Measurements from ENCODE around the gene COL4A1.

COL4A1 gene

GRCh38 chr13:110136660-110137585 is 170.0 kb downstream of the COL4A1 start:
- peak in 2 of 3 donors; percentile 42 to 46 for DNase-seq
- 61% methylated on average over 9 of the region's 16 CpGs for WGBS (ENCODE audit: insufficient coverage)
- peaks cover 0 to 3% (median 0%) of the 10 kb centered on the region in 5 experiments for H3K27me3 ChIP-seq (replicated peaks in 2 of 5; ENCODE audit: control insufficient read depth in 4 of 5, insufficient read depth in 5 of 5, low read length in 4 of 5)
- no peaks in the 10 kb centered on the region for H3K9me3 ChIP-seq (ENCODE audit: control extremely low read depth in 1 of 5, control insufficient read depth in 4 of 5, insufficient read depth in 2 of 5, low read depth in 1 of 5, low read length in 4 of 5)
- POLR2A ChIA-PET = interaction anchor here (0.6 kb wide), 1 partner anchor 1162 kb away, joined by 3 read pairs; no protein-coding TSS in a partner anchor
- no peaks in the 10 kb centered on the region for H3K36me3 ChIP-seq (ENCODE audit: control insufficient read depth in 4 of 4, insufficient read depth in 4 of 4, low read length in 3 of 4)
- H3K4me3 ChIP-seq (ENCODE audit: control insufficient read depth in 1 of 7, extremely low read depth in 1 of 7, insufficient read depth in 4 of 7, low read depth in 2 of 7, low read length in 6 of 7) = peak overlapping the region in 5 of 7 experiments; percentile 59 to 87 (median 77)
- CTCF ChIA-PET = interaction anchor here (0.7 to 2.6 kb wide), 2 partner anchors 18 to 24 kb away, joined by 3 to 9 read pairs; no protein-coding TSS in a partner anchor
- H3K4me1 ChIP-seq (ENCODE audit: control extremely low read depth in 1 of 4, control insufficient read depth in 4 of 4, insufficient read depth in 4 of 4, low read length in 3 of 4) = peaks cover 11 to 24% (median 21%) of the 10 kb centered on the region in 4 experiments
- no peak overlapping the region for H3K27ac ChIP-seq (ENCODE audit: insufficient read depth in 1 of 2, low read depth in 1 of 2, low read length in 2 of 2, poor library complexity in 1 of 2, severe bottlenecking in 2 of 2)

DNA sequence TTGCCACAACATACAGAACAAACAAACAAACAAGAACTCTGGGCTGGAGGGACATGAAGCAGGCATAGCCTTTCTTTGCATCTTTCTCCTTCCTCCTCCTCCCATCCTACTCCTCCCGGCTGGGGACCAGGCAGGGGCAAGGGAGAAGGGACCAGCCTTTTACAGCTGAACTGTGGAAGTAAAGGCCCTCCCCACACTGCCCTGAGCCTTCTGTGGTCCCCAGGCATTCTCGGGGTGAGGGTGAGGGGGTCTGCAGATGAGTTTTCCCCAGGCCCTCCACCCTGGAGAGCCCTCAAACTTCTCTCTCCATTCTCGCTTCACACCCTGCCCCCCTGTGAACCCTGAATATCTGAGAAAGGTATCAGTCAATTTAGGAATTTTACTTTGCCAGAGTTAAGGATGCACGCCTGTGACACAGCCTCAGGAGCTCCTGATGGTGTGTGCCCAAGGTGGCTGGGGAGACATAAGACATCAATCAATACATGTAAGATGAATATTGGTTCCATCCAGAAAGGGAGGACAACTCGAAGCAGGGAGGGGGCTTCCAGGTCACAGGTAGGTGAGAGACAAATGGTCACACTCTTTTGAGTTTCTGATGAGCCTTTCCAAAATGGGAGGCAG is 170.9 kb downstream of the COL4A1 start:
- no peak for DNase-seq
- POLR2A ChIA-PET = no interaction called here
- 100% methylated on average over 2 of the region's 5 CpGs for WGBS (ENCODE audit: insufficient coverage)
- no peaks in the 10 kb centered on the region for H3K36me3 ChIP-seq (ENCODE audit: control insufficient read depth in 4 of 4, insufficient read depth in 4 of 4, low read length in 3 of 4)
- H3K27me3 ChIP-seq (replicated peaks in 2 of 5; ENCODE audit: control insufficient read depth in 4 of 5, insufficient read depth in 5 of 5, low read length in 4 of 5) = peaks cover 0 to 3% (median 0%) of the 10 kb centered on the region in 5 experiments
- no peaks in the 10 kb centered on the region for H3K9me3 ChIP-seq (ENCODE audit: control extremely low read depth in 1 of 5, control insufficient read depth in 4 of 5, insufficient read depth in 2 of 5, low read depth in 1 of 5, low read length in 4 of 5)
- CTCF ChIA-PET = interaction anchor here (0.7 to 2.6 kb wide), 2 partner anchors 17 to 23 kb away, joined by 3 to 9 read pairs; no protein-coding TSS in a partner anchor
- peaks cover 11 to 24% (median 21%) of the 10 kb centered on the region in 4 experiments for H3K4me1 ChIP-seq (ENCODE audit: control extremely low read depth in 1 of 4, control insufficient read depth in 4 of 4, insufficient read depth in 4 of 4, low read length in 3 of 4)
- H3K27ac ChIP-seq (ENCODE audit: insufficient read depth in 1 of 2, low read depth in 1 of 2, low read length in 2 of 2, poor library complexity in 1 of 2, severe bottlenecking in 2 of 2) = no peak overlapping the region
- no peak overlapping the region for H3K4me3 ChIP-seq (ENCODE audit: control insufficient read depth in 1 of 7, extremely low read depth in 1 of 7, insufficient read depth in 4 of 7, low read depth in 2 of 7, low read length in 6 of 7)

- Histone ChIP-seq H3K4me3 (ENCODE audit: control insufficient read depth in 1 of 7, extremely low read depth in 1 of 7, insufficient read depth in 4 of 7, low read depth in 2 of 7, low read length in 6 of 7) (no peak overlapping the region), H3K9me3 (ENCODE audit: control extremely low read depth in 1 of 5, control insufficient read depth in 4 of 5, insufficient read depth in 2 of 5, low read depth in 1 of 5, low read length in 4 of 5) (no peaks in the 10 kb centered on the region), H3K36me3 (ENCODE audit: control insufficient read depth in 4 of 4, insufficient read depth in 4 of 4, low read length in 3 of 4) (no peaks in the 10 kb centered on the region), H3K27me3 (replicated peaks in 2 of 5; ENCODE audit: control insufficient read depth in 4 of 5, insufficient read depth in 5 of 5, low read length in 4 of 5) (peaks cover 0 to 3% (median 0%) of the 10 kb centered on the region in 5 experiments), H3K27ac (ENCODE audit: insufficient read depth in 1 of 2, low read depth in 1 of 2, low read length in 2 of 2, poor library complexity in 1 of 2, severe bottlenecking in 2 of 2) (no peak overlapping the region), H3K4me1 (ENCODE audit: control extremely low read depth in 1 of 4, control insufficient read depth in 4 of 4, insufficient read depth in 4 of 4, low read length in 3 of 4) (peaks cover 11 to 24% (median 21%) of the 10 kb centered on the region in 4 experiments)
- ChIA-PET CTCF (interaction anchor here (0.6 to 2.6 kb wide), 2 partner anchors 16 to 21 kb away, joined by 3 to 9 read pairs; no protein-coding TSS in a partner anchor), POLR2A (no interaction called here)
- peak in 2 of 3 donors; percentile 30 to 43 for DNase-seq
- WGBS (ENCODE audit: insufficient coverage) = 94% methylated on average over 5 of the region's 8 CpGs
Measured at GRCh38 chr13:110134801-110135200, 172.2 kb downstream of the COL4A1 start.

GRCh38 chr13:110133425-110134235 is 173.3 kb downstream of the COL4A1 start:
- Histone ChIP-seq H3K27me3 (replicated peaks in 2 of 5; ENCODE audit: control insufficient read depth in 4 of 5, insufficient read depth in 5 of 5, low read length in 4 of 5) (peaks cover 0 to 3% (median 0%) of the 10 kb centered on the region in 5 experiments), H3K4me1 (ENCODE audit: control extremely low read depth in 1 of 4, control insufficient read depth in 4 of 4, insufficient read depth in 4 of 4, low read length in 3 of 4) (peaks cover 7 to 22% (median 19%) of the 10 kb centered on the region in 4 experiments), H3K36me3 (ENCODE audit: control insufficient read depth in 4 of 4, insufficient read depth in 4 of 4, low read length in 3 of 4) (no peaks in the 10 kb centered on the region), H3K4me3 (ENCODE audit: control insufficient read depth in 1 of 7, extremely low read depth in 1 of 7, insufficient read depth in 4 of 7, low read depth in 2 of 7, low read length in 6 of 7) (no peak overlapping the region), H3K9me3 (ENCODE audit: control extremely low read depth in 1 of 5, control insufficient read depth in 4 of 5, insufficient read depth in 2 of 5, low read depth in 1 of 5, low read length in 4 of 5) (no peaks in the 10 kb centered on the region), H3K27ac (ENCODE audit: insufficient read depth in 1 of 2, low read depth in 1 of 2, low read length in 2 of 2, poor library complexity in 1 of 2, severe bottlenecking in 2 of 2) (no peak overlapping the region)
- 95% methylated on average over 8 of the region's 10 CpGs for WGBS (ENCODE audit: insufficient coverage)
- ChIA-PET POLR2A (no interaction called here), CTCF (interaction anchor here (0.7 to 1.4 kb wide), 2 partner anchors 12 to 13 kb away, joined by 3 to 4 read pairs; no protein-coding TSS in a partner anchor)
- no peak for DNase-seq

DNA sequence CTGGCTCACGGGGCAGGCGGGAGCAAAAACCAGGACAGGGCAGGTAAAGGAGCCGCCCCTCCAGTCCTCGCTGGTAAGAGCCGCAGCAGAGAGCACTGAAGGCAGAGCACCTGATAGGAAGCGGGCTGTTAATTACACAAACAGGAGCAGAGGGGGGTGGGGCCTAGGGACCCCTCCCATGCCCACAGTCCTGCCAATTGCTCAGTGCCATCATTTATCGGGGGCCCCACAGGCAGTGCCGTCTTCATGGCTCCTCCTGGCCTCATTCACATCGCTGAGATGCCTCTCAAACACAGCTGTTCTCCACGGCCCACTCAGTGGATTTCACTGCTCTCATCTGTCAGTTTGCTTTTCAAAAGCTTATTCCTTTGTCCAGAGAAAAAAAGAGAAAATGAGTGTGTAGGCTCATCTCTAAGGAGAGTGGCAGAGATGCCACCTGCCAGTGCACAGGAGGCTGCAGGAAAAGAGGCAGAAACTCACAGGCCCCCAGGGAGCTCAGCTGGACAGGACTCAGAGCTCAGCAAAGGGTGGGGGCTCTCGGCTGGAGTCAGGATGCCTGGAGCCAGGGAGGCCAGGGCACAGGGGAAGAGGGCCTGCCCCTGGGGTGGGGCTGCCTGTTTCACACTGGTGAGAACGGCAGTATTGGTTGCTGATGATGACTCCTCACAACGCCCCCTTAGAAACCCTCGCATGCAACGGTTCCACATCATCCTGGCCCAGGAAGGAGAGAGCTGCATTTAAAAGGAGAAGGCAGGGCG is 174.6 kb downstream of the COL4A1 start:
- ChIA-PET CTCF (interaction anchor here (0.7 to 1.5 kb wide), 3 partner anchors 11 to 16 kb away, joined by 3 to 4 read pairs (median 3); no protein-coding TSS in a partner anchor), POLR2A (no interaction called here)
- 94% methylated on average over 15 of the region's 16 CpGs for WGBS (ENCODE audit: insufficient coverage)
- Histone ChIP-seq H3K4me1 (ENCODE audit: control extremely low read depth in 1 of 4, control insufficient read depth in 4 of 4, insufficient read depth in 4 of 4, low read length in 3 of 4) (peaks cover 4 to 9% (median 9%) of the 10 kb centered on the region in 4 experiments), H3K36me3 (ENCODE audit: control insufficient read depth in 4 of 4, insufficient read depth in 4 of 4, low read length in 3 of 4) (no peaks in the 10 kb centered on the region), H3K4me3 (ENCODE audit: control insufficient read depth in 1 of 7, extremely low read depth in 1 of 7, insufficient read depth in 4 of 7, low read depth in 2 of 7, low read length in 6 of 7) (no peak overlapping the region), H3K27ac (ENCODE audit: insufficient read depth in 1 of 2, low read depth in 1 of 2, low read length in 2 of 2, poor library complexity in 1 of 2, severe bottlenecking in 2 of 2) (no peak overlapping the region), H3K27me3 (replicated peaks in 2 of 5; ENCODE audit: control insufficient read depth in 4 of 5, insufficient read depth in 5 of 5, low read length in 4 of 5) (peaks cover 0 to 5% (median 0%) of the 10 kb centered on the region in 5 experiments), H3K9me3 (ENCODE audit: control extremely low read depth in 1 of 5, control insufficient read depth in 4 of 5, insufficient read depth in 2 of 5, low read depth in 1 of 5, low read length in 4 of 5) (no peaks in the 10 kb centered on the region)
- DNase-seq = no peak

GRCh38 chr13:110131424-110131823 is 175.5 kb downstream of the COL4A1 start:
- Histone ChIP-seq H3K9me3 (ENCODE audit: control extremely low read depth in 1 of 5, control insufficient read depth in 4 of 5, insufficient read depth in 2 of 5, low read depth in 1 of 5, low read length in 4 of 5) (no peaks in the 10 kb centered on the region), H3K4me1 (ENCODE audit: control extremely low read depth in 1 of 4, control insufficient read depth in 4 of 4, insufficient read depth in 4 of 4, low read length in 3 of 4) (peaks cover 0 to 5% (median 4%) of the 10 kb centered on the region in 4 experiments), H3K27ac (ENCODE audit: insufficient read depth in 1 of 2, low read depth in 1 of 2, low read length in 2 of 2, poor library complexity in 1 of 2, severe bottlenecking in 2 of 2) (no peak overlapping the region), H3K36me3 (ENCODE audit: control insufficient read depth in 4 of 4, insufficient read depth in 4 of 4, low read length in 3 of 4) (no peaks in the 10 kb centered on the region), H3K27me3 (replicated peaks in 2 of 5; ENCODE audit: control insufficient read depth in 4 of 5, insufficient read depth in 5 of 5, low read length in 4 of 5) (peaks cover 0 to 2% (median 0%) of the 10 kb centered on the region in 5 experiments), H3K4me3 (ENCODE audit: control insufficient read depth in 1 of 7, extremely low read depth in 1 of 7, insufficient read depth in 4 of 7, low read depth in 2 of 7, low read length in 6 of 7) (no peak overlapping the region)
- ChIA-PET CTCF (interaction anchor here (1.5 kb wide), 1 partner anchor 15 kb away, joined by 3 read pairs; no protein-coding TSS in a partner anchor), POLR2A (no interaction called here)
- DNase-seq = no peak
- WGBS (ENCODE audit: insufficient coverage) = 92% methylated on average over 11 of the region's 11 CpGs
